Measurements from ENCODE around the gene IGF2.

The IGF2 gene

DNA sequence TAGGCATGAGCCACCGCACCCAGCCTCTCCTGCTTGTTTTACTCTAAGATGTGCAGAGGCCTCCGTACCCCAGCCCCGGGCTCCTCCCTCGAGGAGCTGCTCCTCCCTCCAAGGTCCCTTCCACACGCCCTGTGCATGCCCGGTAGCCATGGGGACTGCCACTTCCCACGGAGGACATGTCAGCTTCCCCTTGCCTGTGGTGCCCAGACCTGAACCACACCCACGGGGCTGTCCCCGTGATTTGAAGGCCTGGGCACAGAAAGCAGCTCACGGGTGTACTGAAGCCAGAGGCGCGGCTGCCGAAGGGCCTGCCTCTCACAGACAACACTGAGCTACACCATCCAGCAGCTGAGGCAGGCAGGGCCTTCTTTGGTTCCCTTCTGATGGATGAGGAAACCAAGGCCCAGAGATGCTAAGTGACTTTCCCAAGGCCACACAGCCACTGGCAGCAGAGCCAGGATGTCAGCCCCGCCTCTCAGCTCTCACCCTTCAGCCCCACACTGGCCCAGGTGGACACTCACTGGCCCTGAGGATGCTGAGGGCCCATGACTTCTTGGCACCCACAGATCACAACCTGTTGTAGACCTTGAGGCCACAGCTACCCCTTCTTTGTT is 14.5 kb upstream of the IGF2 start:
- DNase-seq, result no peak

DNA sequence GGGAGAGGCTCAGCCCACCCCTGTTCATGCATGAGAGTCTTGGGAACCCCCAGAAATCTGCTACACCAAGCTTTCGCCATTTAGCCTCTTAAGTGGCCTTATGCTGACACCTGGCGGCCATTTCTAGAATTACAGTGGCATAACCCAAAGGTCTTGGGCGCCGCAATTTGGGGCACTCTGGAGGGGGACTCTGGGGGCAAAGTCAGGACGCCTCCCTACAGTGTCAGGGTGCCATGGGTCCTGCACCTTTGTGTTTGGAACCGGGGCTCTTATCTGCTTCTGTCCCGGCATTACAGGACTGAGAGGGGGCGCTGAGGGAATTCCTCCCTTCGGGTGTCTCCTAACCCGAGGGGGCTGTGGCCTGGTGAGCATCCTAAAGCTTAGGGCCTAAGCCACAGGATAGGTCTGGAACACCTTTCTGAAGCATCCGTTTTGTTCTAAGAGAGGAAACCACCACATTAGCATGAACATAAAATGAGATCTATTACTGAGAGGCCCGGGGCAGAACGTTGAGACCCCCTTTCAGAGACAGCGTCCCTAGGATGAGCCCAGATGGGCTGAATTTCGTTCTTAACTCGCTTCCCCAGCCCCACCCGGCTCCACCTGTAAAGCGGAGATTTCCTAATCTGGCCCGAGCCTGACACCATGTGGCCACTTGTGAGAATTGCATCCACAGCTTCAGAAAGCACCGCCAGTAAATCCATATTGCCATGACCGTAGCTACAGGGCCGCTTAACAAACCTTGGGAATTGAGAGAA is 12.5 kb upstream of the IGF2 start:
- DNase-seq, result no peak

- no peak for DNase-seq
Observed at GRCh38 chr11:2149864-2150847, 11.0 kb upstream of the IGF2 start.

- DNase-seq, result no peak
Observed at GRCh38 chr11:2149460-2149859, 10.3 kb upstream of the IGF2 start.

GRCh38 chr11:2148595-2148994 is 9.4 kb upstream of the IGF2 start:
- DNase-seq, result no peak

DNA sequence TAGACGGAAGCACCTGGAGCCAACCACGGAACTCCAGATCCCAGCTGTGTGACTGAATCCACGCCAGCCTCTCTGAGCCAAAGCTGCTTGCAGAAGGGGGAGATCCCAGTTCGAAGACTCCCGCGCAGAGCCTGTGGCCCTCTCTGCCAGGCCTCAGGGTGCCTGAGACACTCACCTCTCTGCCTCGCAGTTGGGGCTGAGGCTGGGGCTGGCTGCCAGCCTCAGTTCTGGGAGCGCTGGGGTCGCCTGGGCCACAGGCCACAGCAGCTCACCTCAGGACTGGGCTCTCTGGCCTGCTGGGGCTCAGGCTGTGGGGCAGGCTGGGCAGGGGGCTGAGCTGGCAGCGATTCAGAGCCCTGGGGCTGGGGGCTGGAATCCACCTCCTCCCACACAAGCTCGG is 8.2 kb upstream of the IGF2 start:
- no peak for DNase-seq

- DNase-seq, result no peak
Observed at GRCh38 chr11:2146051-2146450, 6.9 kb upstream of the IGF2 start.

DNA sequence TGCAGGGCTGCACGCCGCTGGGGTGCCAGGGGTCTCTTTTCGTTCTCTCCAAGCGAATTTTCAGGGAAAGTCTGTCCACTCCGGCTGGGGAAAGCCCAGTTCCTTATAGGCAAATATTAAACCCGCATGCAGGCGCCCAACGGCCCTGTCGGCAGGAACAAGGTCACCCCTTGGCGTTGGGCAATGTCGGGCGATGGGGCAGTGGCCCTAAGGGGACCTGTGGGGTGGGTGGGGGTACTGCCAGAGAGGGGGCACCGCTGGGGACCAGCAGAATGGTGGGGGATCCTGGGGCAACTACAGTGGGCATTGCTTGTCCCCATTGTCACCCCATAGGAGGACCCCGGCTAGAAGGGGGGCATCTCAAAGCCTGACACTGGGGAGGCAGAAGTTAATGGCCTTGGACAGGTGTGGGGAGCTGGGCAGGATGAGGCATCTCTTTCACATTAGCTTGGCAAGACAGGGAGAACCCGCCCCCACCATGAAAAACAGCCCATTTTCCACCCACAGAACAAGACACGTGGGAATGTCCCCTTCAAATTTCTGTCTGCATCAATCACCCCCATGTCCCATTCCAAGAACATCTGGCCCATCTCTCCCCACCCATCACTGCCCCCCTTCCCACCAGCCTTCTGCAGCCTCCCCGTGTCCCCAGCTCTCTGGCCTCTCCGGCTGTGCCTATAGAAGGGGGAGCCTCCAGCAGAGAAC is 5.5 kb upstream of the IGF2 start:
- DNase-seq, result no peak

GRCh38 chr11:2143799-2144543 is 4.8 kb upstream of the IGF2 start:
- no peak for DNase-seq

- no peak for DNase-seq
Observed at GRCh38 chr11:2143477-2143798, 4.2 kb upstream of the IGF2 start.

GRCh38 chr11:2142762-2143202 is 3.6 kb upstream of the IGF2 start:
- DNase-seq, result no peak

GRCh38 chr11:2142300-2142759 is 3.1 kb upstream of the IGF2 start:
- DNase-seq, result no peak

DNA sequence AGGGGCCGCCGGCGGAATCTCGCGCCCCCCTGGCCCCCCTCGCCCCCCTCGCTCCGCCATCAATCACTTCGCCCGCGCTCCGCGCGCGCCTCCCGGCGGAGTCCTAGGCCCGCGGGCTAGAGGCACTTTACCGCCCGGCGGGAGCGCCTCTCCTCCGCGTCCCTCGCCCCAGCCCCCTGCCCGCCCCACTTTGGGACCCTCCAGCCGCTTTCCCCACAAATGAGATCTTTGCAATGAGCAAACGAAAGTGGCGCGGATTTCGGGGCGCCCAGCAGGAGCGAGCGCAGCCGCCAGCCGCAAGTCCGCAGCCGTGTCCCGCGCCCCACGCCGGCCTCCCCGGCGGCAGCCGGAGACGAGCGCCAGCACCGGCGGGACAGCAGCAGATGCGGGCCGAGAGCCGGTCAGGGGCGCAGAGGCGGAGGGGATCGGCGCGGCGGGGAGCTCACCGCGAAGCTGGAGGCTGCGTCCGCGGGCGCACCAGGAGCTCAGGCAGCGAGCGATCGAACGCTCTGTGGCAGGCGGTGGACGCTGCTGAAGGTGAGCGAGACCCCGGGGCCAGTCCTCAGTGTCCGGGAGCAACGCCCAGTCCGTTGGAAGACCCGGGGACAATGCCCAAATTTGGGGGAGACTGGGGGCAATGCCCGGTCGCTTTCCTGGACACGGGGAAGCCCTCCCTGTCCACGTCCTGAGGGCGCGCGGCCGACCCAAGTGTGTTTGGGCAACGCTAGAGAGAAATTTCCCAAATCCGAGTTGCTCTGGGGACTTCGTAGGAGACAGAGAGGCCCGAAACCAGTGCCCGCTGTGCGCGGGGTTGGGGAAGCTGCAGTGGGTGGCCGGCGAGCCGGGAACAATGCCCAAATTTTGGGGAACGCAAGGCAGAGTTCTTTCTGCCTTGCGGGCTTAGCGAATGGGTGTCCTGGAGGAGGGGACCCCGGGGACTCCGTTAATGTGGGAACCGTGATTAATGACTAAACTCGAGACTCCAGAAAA is 1.5 kb upstream of the IGF2 start:
- DNase-seq, result no peak

- no peak for DNase-seq
Observed at GRCh38 chr11:2139621-2140337, 590 bp upstream of the IGF2 start.

- no peak for DNase-seq
Observed at GRCh38 chr11:2138431-2139122, 612 bp downstream of the IGF2 start.

DNA sequence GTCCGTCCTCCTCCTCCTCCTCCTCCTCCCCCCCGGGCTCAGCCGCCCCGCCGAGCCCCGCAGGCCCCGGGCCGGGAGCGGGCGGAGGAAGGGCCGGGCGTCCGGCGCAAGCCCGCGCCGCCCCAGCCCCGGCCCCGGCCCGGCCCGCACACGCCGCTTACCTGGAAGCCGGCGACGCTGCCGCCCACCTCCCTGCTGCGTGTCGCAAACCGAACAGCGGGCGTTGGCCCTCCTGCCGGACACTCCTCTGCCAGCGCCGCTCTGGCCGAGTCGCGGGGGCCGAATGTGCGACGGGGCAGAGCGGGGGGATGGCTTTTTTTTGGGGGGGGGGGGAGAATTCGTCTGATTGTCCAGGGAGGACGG is 1.1 kb downstream of the IGF2 start:
- no peak for DNase-seq

- DNase-seq, result no peak
Observed at GRCh38 chr11:2137202-2138067, 1.8 kb downstream of the IGF2 start.

GRCh38 chr11:2136952-2137201 is 2.3 kb downstream of the IGF2 start:
- DNase-seq, result no peak

All from SIG-M5 (cell line).